GM18517 (cell line): ENCODE measurements around the gene PARD3.

Experiments used
- ATAC-seq: cut with Tn5 transposase; IDR thresholded peaks from one replicate; pipeline ENCODE4 v1.9.1; 2021; ENCODE audit warnings: mild to moderate bottlenecking, moderate library complexity; ENCODE audit not compliant: unreplicated experiment

Gene PARD3

DNA sequence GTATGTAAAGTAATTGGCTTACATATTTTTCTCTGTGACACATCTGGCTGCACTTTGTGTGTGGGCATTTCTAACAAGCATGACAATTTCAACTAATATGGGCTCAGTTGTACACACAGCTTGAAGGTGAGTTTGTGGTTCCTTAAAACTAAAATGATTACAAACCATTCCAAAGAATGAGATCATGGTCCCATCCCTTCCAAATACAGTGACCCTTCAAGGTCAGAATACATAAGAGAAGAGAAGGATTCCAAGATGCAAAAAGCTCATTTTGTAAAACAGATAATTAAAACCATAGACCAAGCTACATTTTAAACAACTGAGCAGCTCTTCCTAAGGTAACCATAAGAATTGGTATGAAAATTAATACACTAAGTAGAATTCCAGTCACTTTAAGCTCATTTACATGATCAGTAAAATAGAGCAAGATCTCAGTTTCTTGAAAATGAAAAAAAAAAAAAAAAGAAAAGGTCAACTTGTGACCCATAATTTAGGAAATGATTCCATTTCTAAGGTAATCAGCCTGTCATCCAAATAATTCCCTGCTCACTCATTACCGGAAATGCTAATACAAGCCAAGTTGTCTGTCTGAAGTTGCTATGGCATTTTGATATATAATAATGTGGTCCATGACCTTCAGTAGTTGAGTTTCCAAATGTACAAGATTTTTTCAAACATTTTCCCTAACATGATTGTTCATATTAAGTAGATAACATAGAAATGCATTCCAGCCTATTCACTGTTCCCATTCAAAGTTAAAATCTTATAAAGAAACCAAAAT lies 688.5 kb downstream of the PARD3 start:
- no peak for ATAC-seq

GRCh38 chr10:34125702-34126101 lies 689.4 kb downstream of the PARD3 start:
- ATAC-seq, result no peak

DNA sequence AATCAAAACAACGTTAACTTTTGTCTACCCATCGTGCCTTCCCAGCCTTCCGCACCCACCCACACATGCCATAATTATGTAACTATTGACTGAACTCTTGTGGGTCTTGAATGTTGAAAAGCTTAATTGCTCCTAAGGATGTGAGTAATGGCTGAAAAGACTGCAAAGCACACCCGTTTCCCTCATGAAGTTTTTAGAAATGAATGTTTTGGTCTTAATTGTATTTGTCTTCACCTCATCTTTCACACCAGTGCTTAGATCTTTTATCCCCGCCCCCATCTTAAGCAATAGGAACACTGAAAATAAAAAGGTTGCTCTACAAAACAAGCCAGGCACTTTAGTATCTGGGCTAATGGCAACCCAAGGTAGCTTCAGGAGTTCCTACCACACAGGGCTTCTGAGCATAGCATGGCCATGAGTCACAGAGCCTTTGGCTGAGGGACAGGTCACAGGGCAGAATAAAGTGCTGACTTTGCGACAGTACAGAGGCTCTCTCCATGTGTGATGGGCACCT lies 690.5 kb downstream of the PARD3 start:
- ATAC-seq, result no peak

- ATAC-seq, result no peak
These were observed 693.1 kb downstream of the PARD3 start for GRCh38 chr10:34121781-34122622.

GRCh38 chr10:34121125-34121753 lies 693.9 kb downstream of the PARD3 start:
- ATAC-seq, result no peak

- ATAC-seq, result no peak
These were observed 695.6 kb downstream of the PARD3 start for GRCh38 chr10:34119456-34119855.

DNA sequence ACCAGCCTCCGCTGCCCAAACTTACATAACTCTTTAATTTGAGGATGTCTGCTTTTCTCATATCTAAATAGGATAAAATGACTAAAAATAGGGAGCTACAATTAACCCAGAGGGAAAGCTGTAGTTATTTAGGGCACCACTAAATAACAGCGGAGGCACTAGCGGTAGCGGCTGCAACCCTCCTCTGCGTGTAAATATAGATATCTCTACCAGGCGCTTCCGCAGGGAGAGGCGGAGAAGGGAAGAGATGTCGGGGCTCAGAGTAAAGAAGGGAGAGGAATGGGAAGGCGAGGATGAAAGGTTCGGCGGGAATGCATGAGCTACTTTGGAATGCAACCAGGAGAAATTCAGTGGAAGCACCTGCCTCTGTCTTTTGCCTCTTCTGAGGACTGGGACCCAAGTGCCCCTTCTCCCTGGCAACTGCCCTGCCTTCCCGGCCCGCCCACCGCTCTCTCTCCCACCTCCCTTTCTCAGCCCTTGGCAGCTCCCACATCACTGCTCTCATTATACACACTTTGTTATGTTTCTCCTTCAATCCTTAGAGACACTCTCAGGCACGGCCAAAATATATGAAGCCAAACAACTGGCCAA lies 698.3 kb downstream of the PARD3 start:
- ATAC-seq, result no peak

DNA sequence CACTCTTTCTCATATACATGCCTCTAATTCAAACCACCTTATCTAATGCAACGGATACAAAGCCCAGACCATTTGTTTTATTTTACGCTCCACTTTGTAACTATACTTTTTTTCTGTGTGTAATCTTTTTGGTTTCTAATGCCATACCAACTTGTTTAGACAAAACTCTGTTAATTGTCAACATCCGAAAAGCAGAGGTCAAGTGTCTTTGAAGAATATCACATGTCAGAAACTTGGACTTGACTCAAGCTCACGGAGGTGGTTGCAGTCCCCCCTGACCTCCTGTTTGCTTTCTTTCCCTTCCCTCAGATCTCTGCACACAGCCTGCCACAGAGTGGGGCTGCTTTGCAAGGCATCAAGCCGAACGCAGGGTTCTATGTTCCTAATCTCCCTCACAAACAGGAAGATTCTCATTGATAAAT lies 698.9 kb downstream of the PARD3 start:
- no peak for ATAC-seq

DNA sequence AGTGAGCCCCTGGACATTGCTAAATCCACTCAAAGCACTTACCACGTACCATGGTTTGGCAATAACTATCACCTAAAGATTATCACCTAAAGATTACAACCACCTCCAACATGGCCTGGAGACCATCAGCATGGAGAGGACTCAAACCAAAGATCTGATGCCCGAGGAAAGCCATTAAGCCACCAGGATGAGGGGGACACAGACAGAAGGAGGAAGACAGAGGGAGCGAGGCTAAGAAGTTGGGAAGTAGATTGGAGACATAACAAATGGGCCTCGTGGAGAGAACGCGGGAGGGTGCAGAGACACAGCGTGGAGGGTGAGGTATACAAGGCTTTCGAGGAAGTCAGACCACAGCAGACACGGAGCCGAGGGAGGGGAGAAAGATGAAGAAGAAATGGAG lies 700.2 kb downstream of the PARD3 start:
- no peak for ATAC-seq

DNA sequence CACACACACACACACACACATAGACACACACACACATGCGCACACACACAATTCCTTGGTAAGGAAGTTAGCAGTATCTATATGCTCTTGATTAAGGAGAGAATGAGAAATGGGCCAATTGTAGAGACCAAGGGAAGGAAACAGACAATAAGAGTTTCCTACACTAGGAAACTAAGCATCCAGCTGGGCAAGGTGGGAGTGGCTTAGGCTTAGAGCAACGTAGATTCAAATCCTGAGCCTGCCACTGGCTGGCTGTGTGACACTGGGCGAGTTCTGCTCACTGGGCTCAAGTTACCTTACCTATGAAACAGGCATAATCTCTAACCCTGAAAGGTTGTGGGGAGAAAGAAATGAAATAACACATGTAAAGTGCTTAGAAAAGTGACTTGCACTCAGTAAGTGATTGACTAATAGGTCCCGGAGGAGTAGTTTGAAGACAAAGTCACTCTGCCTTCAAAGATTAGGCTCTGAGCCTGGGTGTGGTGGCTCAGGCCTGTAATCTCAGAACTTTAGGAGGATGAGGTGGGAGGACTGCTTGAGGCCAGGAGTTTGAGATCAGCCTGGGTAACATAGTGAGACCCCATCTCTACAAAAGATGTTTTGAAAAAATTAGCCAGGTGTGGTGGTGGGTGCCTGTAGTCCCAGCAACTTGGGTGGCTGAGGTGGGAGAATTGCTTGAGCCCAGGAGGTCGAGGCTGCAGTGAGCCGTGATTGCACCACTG lies 701.4 kb downstream of the PARD3 start:
- ATAC-seq, result no peak

- ATAC-seq, result no peak
These were observed 702.8 kb downstream of the PARD3 start for GRCh38 chr10:34112171-34112782.

- ATAC-seq, result no peak
These were observed 703.9 kb downstream of the PARD3 start for GRCh38 chr10:34111179-34111578.

- no peak for ATAC-seq
These were observed 705.0 kb downstream of the PARD3 start for GRCh38 chr10:34109952-34110702.

- ATAC-seq, result no peak
These were observed 705.6 kb downstream of the PARD3 start for GRCh38 chr10:34109495-34109894.

DNA sequence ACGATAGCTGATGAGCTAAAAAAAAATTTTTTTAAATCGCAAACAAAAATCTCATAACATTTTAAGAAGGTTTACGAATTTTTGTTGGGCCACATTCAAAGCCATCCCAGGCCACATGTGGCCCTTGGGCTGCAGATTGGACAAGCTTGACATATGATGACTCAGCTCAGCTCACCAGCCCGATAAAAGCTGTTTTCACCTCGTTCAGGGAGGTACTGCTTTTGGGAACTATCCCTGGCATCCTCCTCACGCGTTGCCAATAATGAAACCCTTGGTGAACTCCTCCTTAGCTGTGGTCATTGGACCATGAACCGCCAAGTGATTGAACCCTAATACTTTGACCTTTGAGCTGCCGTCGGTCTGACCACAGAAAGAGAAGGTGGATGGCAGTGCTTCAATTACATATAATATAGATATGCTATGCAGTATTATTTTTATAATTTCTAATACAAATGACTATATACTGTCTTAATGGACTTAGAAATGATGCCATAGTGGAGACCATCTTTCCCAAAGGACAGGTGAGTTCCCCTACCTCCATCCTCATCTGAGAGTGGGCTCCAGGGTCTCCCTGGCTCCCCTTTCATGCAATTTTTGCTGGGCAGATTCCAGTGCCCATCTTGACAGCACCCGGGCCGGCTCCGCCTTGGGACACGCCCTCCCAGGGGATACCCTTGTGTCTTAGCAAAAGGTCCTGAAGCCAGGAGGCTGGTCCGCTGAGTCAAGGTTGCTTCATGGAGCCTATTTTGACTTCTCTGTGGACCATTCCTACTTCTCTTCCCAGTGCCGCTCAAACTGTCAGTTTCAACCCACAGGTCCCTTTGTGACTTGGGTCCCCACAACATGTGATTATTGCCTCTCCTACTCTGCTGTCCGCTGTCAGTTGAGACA lies 707.2 kb downstream of the PARD3 start:
- ATAC-seq, result no peak

GRCh38 chr10:34106356-34106885 lies 708.7 kb downstream of the PARD3 start:
- ATAC-seq, result no peak

GRCh38 chr10:34104829-34105572 lies 710.1 kb downstream of the PARD3 start:
- ATAC-seq, result no peak
